ENCODE data around the gene SPATA24.

The SPATA24 gene

GRCh38 chr5:139418793-139419192, 14.9 kb upstream of the SPATA24 start:
- in situ Hi-C loops (cut with MboI; ENCODE audit: low sequenced_read_pairs) = loop anchor here (25.0 kb wide), 1 partner anchor 344 kb away; no protein-coding TSS in a partner anchor

- in situ Hi-C loops (cut with MboI; ENCODE audit: low sequenced_read_pairs) = loop anchor here (25.0 kb wide), 1 partner anchor 345 kb away; no protein-coding TSS in a partner anchor
Observed at GRCh38 chr5:139417214-139417613, 13.3 kb upstream of the SPATA24 start.

GRCh38 chr5:139416651-139417050, 12.8 kb upstream of the SPATA24 start:
- in situ Hi-C loops (cut with MboI; ENCODE audit: low sequenced_read_pairs) = loop anchor here (25.0 kb wide), 1 partner anchor 346 kb away; no protein-coding TSS in a partner anchor

- in situ Hi-C loops (cut with MboI; ENCODE audit: low sequenced_read_pairs) = loop anchor here (25.0 kb wide), 1 partner anchor 346 kb away; no protein-coding TSS in a partner anchor
Observed at GRCh38 chr5:139415869-139416268, 12.0 kb upstream of the SPATA24 start.

- in situ Hi-C loops (cut with MboI; ENCODE audit: low sequenced_read_pairs) = loop anchor here (25.0 kb wide), 1 partner anchor 347 kb away; no protein-coding TSS in a partner anchor
Observed at GRCh38 chr5:139415221-139415861, 11.5 kb upstream of the SPATA24 start.

GRCh38 chr5:139414581-139415130, 10.8 kb upstream of the SPATA24 start:
- in situ Hi-C loops (cut with MboI; ENCODE audit: low sequenced_read_pairs) = loop anchor here (25.0 kb wide), 1 partner anchor 348 kb away; no protein-coding TSS in a partner anchor

GRCh38 chr5:139413963-139414362, 10.1 kb upstream of the SPATA24 start:
- in situ Hi-C loops (cut with MboI; ENCODE audit: low sequenced_read_pairs) = loop anchor here (25.0 kb wide), 1 partner anchor 348 kb away; no protein-coding TSS in a partner anchor

- in situ Hi-C loops (cut with MboI; ENCODE audit: low sequenced_read_pairs) = loop anchor here (25.0 kb wide), 1 partner anchor 349 kb away; no protein-coding TSS in a partner anchor
Observed at GRCh38 chr5:139413153-139413552, 9.3 kb upstream of the SPATA24 start.

- in situ Hi-C loops (cut with MboI; ENCODE audit: low sequenced_read_pairs) = loop anchor here (25.0 kb wide), 1 partner anchor 351 kb away; no protein-coding TSS in a partner anchor
Observed at GRCh38 chr5:139410993-139411828, 7.3 kb upstream of the SPATA24 start.

GRCh38 chr5:139410121-139410992, 6.5 kb upstream of the SPATA24 start:
- in situ Hi-C loops (cut with MboI; ENCODE audit: low sequenced_read_pairs) = loop anchor here (25.0 kb wide), 1 partner anchor 352 kb away; no protein-coding TSS in a partner anchor

- in situ Hi-C loops (cut with MboI; ENCODE audit: low sequenced_read_pairs) = loop anchor here (25.0 kb wide), 1 partner anchor 353 kb away; no protein-coding TSS in a partner anchor
Observed at GRCh38 chr5:139409116-139409515, 5.2 kb upstream of the SPATA24 start.

- in situ Hi-C loops (cut with MboI; ENCODE audit: low sequenced_read_pairs) = loop anchor here (25.0 kb wide), 1 partner anchor 354 kb away; no protein-coding TSS in a partner anchor
Observed at GRCh38 chr5:139408191-139408590, 4.3 kb upstream of the SPATA24 start.

GRCh38 chr5:139407517-139407916, 3.6 kb upstream of the SPATA24 start:
- in situ Hi-C loops (cut with MboI; ENCODE audit: low sequenced_read_pairs) = loop anchor here (25.0 kb wide), 1 partner anchor 355 kb away; no protein-coding TSS in a partner anchor

GRCh38 chr5:139406963-139407362, 3.1 kb upstream of the SPATA24 start:
- in situ Hi-C loops (cut with MboI; ENCODE audit: low sequenced_read_pairs) = loop anchor here (25.0 kb wide), 1 partner anchor 355 kb away; no protein-coding TSS in a partner anchor

- in situ Hi-C loops (cut with MboI; ENCODE audit: low sequenced_read_pairs) = loop anchor here (25.0 kb wide), 1 partner anchor 358 kb away; no protein-coding TSS in a partner anchor
Observed at GRCh38 chr5:139404484-139404840, 573 bp upstream of the SPATA24 start.

GRCh38 chr5:139403418-139403786, 487 bp downstream of the SPATA24 start:
- in situ Hi-C loops (cut with MboI; ENCODE audit: low sequenced_read_pairs) = loop anchor here (25.0 kb wide), 1 partner anchor 359 kb away; no protein-coding TSS in a partner anchor

GRCh38 chr5:139402561-139403158, 1.2 kb downstream of the SPATA24 start:
- in situ Hi-C loops (cut with MboI; ENCODE audit: low sequenced_read_pairs) = loop anchor here (25.0 kb wide), 1 partner anchor 360 kb away; no protein-coding TSS in a partner anchor

GRCh38 chr5:139401546-139401945, 2.3 kb downstream of the SPATA24 start:
- in situ Hi-C loops (cut with MboI; ENCODE audit: low sequenced_read_pairs) = loop anchor here (25.0 kb wide), 1 partner anchor 361 kb away; no protein-coding TSS in a partner anchor

GRCh38 chr5:139399501-139400121, 4.3 kb downstream of the SPATA24 start:
- in situ Hi-C loops (cut with MboI; ENCODE audit: low sequenced_read_pairs) = loop anchor here (25.0 kb wide), 1 partner anchor 363 kb away; no protein-coding TSS in a partner anchor
